NCI-H1092 treated with DMSO at 0.1 percent for 48 hours (cell line): Measurements from ENCODE around the gene TMEM25.
"Not testable (repeated sequence)": the region's sequence is repeated elsewhere in the genome, so short reads cannot be mapped to it uniquely, and the experiment has no call there.

Source experiments
- DNase-seq: peaks from one replicate; lab custom pipeline; 2025; lab: John Stamatoyannopoulos, UW

The TMEM25 gene

GRCh38 chr11:118532852-118533768 lies 2.1 kb downstream of the TMEM25 start:
- no peak for DNase-seq

- no peak for DNase-seq
These were observed 3.1 kb downstream of the TMEM25 start for GRCh38 chr11:118533769-118534729.

GRCh38 chr11:118535261-118535660 lies 4.3 kb downstream of the TMEM25 start:
- no peak for DNase-seq

GRCh38 chr11:118536726-118537125 lies 5.7 kb downstream of the TMEM25 start:
- no peak for DNase-seq

- DNase-seq, result no peak
These were observed 6.5 kb downstream of the TMEM25 start for GRCh38 chr11:118537409-118537980.

GRCh38 chr11:118544010-118544646 lies 13.1 kb downstream of the TMEM25 start:
- DNase-seq, result no peak

- DNase-seq, result no peak
These were observed 13.6 kb downstream of the TMEM25 start for GRCh38 chr11:118544647-118545010.

GRCh38 chr11:118545533-118545932 lies 14.5 kb downstream of the TMEM25 start:
- no peak for DNase-seq

- DNase-seq, result no peak
These were observed 16.1 kb downstream of the TMEM25 start for GRCh38 chr11:118547132-118547531.

- no peak for DNase-seq
These were observed 21.3 kb downstream of the TMEM25 start for GRCh38 chr11:118552341-118552740.

- DNase-seq, result no peak
These were observed 29.8 kb downstream of the TMEM25 start for GRCh38 chr11:118560806-118561205.

- no peak for DNase-seq
These were observed 34.1 kb downstream of the TMEM25 start for GRCh38 chr11:118565051-118565450.

GRCh38 chr11:118569670-118570069 lies 38.7 kb downstream of the TMEM25 start:
- no peak for DNase-seq

GRCh38 chr11:118570787-118571186 lies 39.8 kb downstream of the TMEM25 start:
- DNase-seq, result no peak

GRCh38 chr11:118571701-118572060 lies 40.7 kb downstream of the TMEM25 start:
- not testable (repeated sequence) for DNase-seq

- peak; percentile 86 for DNase-seq
These were observed 41.3 kb downstream of the TMEM25 start, which contains the start of gene ARCN1 for GRCh38 chr11:118572061-118572980. TSS of gene ARCN1 (plus strand) at chr11:118572409. CDS start at chr11:118572548, 139 bp downstream.

- DNase-seq, result peak; percentile 38
These were observed 42.1 kb downstream of the TMEM25 start for GRCh38 chr11:118572981-118573550.

- DNase-seq, result no peak
These were observed 43.6 kb downstream of the TMEM25 start for GRCh38 chr11:118574636-118575035.

- not testable (repeated sequence) for DNase-seq
These were observed 47.0 kb downstream of the TMEM25 start for GRCh38 chr11:118577995-118578394.

GRCh38 chr11:118581057-118581456 lies 50.1 kb downstream of the TMEM25 start:
- DNase-seq, result no peak
